Large intestine (tissue), 3 donors: ENCODE data around the gene BICDL1. TPM values are rescaled to one million over a fixed set of nuclear protein-coding genes. Genes with fewer than 3 reads are reported as not detected.
"Not testable (repeated sequence)": the region's sequence is repeated elsewhere in the genome, so short reads cannot be mapped to it uniquely, and the experiment has no call there.

Source experiments
- DNase-seq, 2 donors: peaks; one replicate each; pipeline versions ENCODE4 v3.0.0 to v3.0.0-alpha.2; 2013
- H3K27ac ChIP-seq: one replicate; pipeline ENCODE4 v1.5.1; 2013; ENCODE audit warnings: low read length
- H3K27me3 ChIP-seq: 2 replicates; pipeline ENCODE4 v1.6.1; 2013; ENCODE audit warnings: low read length; ENCODE audit not compliant: control insufficient read depth, insufficient read depth
- H3K36me3 ChIP-seq: 2 replicates; pipeline ENCODE4 v1.6.1; 2013; ENCODE audit warnings: low read length; ENCODE audit not compliant: control insufficient read depth, insufficient read depth
- H3K4me1 ChIP-seq: one replicate; pipeline ENCODE4 v1.6.1; 2013; ENCODE audit warnings: low read length; ENCODE audit not compliant: control insufficient read depth, insufficient read depth
- H3K4me3 ChIP-seq: one replicate; pipeline ENCODE4 v1.5.1; 2013; ENCODE audit warnings: low read length
- H3K9me3 ChIP-seq: one replicate; pipeline ENCODE4 v1.6.1; 2013; ENCODE audit warnings: mild to moderate bottlenecking, low read depth, low read length, moderate library complexity; ENCODE audit not compliant: control insufficient read depth
- WGBS: methylation state at CpG from one replicate; pipeline ENCODE4 v1.1.5; 2013; ENCODE audit warnings: low lambda C conversion rate; ENCODE audit not compliant: insufficient coverage; 5-methylcytosine and 5-hydroxymethylcytosine counted together
- polyA plus RNA-seq: library from polyadenylated mRNA; unstranded; fragments of 120-200 nt; gene quantifications from one replicate; pipeline ENCODE4 v1.2.1, GENCODE V29; 2013

The BICDL1 gene
- polyA plus RNA-seq, 1 donor: 14.9 TPM

DNA sequence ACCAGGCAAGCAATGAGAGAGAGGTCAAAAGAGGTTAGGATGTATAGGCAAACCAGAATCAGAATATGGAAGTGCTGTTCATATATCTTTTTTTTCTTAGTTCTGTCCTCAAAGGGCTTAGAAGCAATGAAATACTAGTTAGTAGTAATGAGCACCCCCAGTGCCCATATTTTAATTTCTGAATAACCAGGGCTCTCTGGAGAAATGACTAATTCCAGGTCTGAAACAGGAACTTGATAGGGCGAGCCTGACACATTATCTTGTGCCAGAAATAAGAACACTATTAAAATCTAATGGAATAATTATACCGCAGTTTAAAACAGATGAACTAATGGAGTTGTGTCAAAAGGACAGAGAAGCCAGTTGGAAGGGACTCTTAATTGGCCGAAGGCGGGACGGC is 30.9 kb downstream of the BICDL1 start:
- no peak for DNase-seq
- Histone ChIP-seq H3K27me3 (no peaks in the 10 kb centered on the region), H3K9me3 (no peaks in the 10 kb centered on the region), H3K27ac (no peak overlapping the region), H3K4me3 (no peak overlapping the region), H3K36me3 (no peaks in the 10 kb centered on the region), H3K4me1 (no peaks in the 10 kb centered on the region)
- WGBS: 100% methylated on average over 1 of the region's 5 CpGs

- Histone ChIP-seq H3K36me3 (no peaks in the 10 kb centered on the region), H3K27me3 (no peaks in the 10 kb centered on the region), H3K27ac (no peak overlapping the region), H3K4me1 (no peaks in the 10 kb centered on the region), H3K9me3 (no peaks in the 10 kb centered on the region), H3K4me3 (no peak overlapping the region)
- no peak for DNase-seq
- WGBS: 78% methylated on average over 1 of the region's 2 CpGs
These were observed 35.2 kb downstream of the BICDL1 start for GRCh38 chr12:120024193-120024592.

GRCh38 chr12:120025640-120026039 is 36.6 kb downstream of the BICDL1 start:
- Histone ChIP-seq H3K4me1 (no peaks in the 10 kb centered on the region), H3K27ac (no peak overlapping the region), H3K36me3 (no peaks in the 10 kb centered on the region), H3K9me3 (no peaks in the 10 kb centered on the region), H3K4me3 (no peak overlapping the region), H3K27me3 (no peaks in the 10 kb centered on the region)
- no peak for DNase-seq
- no CpG with 5 or more reads among the region's 2 CpGs for WGBS

- no peak overlapping the region for H3K4me3 ChIP-seq
- DNase-seq: no peak
- no peaks in the 10 kb centered on the region for H3K9me3 ChIP-seq
- no peaks in the 10 kb centered on the region for H3K4me1 ChIP-seq
- no peaks in the 10 kb centered on the region for H3K36me3 ChIP-seq
- no peaks in the 10 kb centered on the region for H3K27me3 ChIP-seq
- no peak overlapping the region for H3K27ac ChIP-seq
These were observed 43.2 kb downstream of the BICDL1 start for GRCh38 chr12:120032242-120032641.

GRCh38 chr12:120037851-120038250 is 48.8 kb downstream of the BICDL1 start:
- Histone ChIP-seq H3K36me3 (no peaks in the 10 kb centered on the region), H3K4me1 (no peaks in the 10 kb centered on the region), H3K27me3 (no peaks in the 10 kb centered on the region), H3K27ac (no peak overlapping the region), H3K4me3 (no peak overlapping the region), H3K9me3 (no peaks in the 10 kb centered on the region)
- DNase-seq: no peak
- no CpG with 5 or more reads among the region's 2 CpGs for WGBS

- Histone ChIP-seq H3K4me3 (no peak overlapping the region), H3K36me3 (no peaks in the 10 kb centered on the region), H3K4me1 (no peaks in the 10 kb centered on the region), H3K9me3 (no peaks in the 10 kb centered on the region), H3K27me3 (no peaks in the 10 kb centered on the region), H3K27ac (no peak overlapping the region)
- no peak for DNase-seq
- WGBS: no CpG with 5 or more reads among the region's 3 CpGs
These were observed 50.7 kb downstream of the BICDL1 start for GRCh38 chr12:120039711-120040110.

DNA sequence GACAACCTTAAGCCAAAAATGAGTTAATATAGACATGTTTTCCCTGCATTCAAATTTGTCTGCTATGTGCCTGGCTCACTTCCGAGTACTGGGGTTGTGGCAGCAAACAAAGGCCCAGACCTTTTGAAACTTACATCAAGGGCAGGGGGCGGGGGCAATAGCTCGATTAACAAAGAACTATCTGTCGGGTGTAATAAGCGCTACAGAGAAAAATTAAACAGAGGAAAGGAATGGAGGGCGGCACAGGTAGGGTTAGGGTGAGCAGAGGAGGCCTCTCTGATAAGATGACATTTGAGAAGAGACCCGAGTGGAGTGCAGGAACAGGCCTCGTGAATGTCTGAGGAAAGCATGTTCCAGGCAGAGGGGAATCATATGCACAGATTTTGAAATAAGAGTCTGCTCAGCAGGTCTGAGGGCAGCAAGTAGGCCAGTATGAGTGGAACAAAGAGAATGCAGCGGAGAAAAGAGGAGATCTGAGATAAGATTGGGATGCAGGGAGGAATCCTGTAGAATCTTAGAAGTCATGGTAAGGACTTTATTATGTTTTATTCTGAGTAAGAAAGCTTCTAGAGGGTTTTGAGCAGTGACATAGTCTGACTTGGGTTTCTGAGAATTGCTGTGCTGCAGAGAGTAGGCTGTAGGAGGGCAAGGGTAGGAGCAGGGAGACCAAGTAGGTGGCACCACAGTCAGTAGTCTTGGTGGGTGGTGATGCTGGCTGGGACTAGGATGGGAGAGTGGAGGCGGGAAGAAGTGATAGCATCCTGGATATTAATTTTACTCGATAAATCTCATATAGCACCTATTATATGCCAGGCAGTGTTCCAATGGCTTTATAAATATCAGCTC is 52.6 kb downstream of the BICDL1 start:
- Histone ChIP-seq H3K4me3 (no peak overlapping the region), H3K27ac (no peak overlapping the region), H3K9me3 (no peaks in the 10 kb centered on the region), H3K36me3 (no peaks in the 10 kb centered on the region), H3K27me3 (no peaks in the 10 kb centered on the region), H3K4me1 (no peaks in the 10 kb centered on the region)
- DNase-seq: no peak
- 53% methylated on average over 3 of the region's 11 CpGs for WGBS

GRCh38 chr12:120045367-120045766 is 56.3 kb downstream of the BICDL1 start:
- not testable (repeated sequence) for H3K36me3 ChIP-seq, H3K27me3 ChIP-seq, H3K4me3 ChIP-seq, DNase-seq, H3K4me1 ChIP-seq, H3K9me3 ChIP-seq, H3K27ac ChIP-seq
- no CpG with 5 or more reads among the region's 5 CpGs for WGBS

DNA sequence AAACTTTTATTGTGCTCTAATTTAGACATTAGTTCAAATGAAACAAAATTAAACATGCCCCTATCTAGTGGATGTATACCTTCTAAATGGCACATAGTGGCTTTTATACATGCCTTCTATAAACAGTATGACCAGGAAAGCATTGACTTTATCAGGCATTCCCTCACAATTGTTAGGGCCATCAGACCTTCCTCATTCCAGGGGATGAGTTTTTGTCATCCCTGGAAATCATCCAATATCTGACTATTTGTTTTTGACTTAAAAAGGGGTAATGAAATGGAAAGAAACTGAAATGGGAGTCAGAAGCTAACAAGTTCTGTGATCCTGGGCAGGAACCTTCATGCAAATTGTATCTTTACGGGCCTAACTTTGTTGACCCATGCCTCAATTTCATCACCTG is 58.0 kb downstream of the BICDL1 start:
- WGBS: no CpG with 5 or more reads among the region's 1 CpG
- H3K27ac ChIP-seq: no peak overlapping the region
- DNase-seq: no peak
- H3K27me3 ChIP-seq: no peaks in the 10 kb centered on the region
- no peaks in the 10 kb centered on the region for H3K9me3 ChIP-seq
- no peaks in the 10 kb centered on the region for H3K36me3 ChIP-seq
- no peak overlapping the region for H3K4me3 ChIP-seq
- no peaks in the 10 kb centered on the region for H3K4me1 ChIP-seq

DNA sequence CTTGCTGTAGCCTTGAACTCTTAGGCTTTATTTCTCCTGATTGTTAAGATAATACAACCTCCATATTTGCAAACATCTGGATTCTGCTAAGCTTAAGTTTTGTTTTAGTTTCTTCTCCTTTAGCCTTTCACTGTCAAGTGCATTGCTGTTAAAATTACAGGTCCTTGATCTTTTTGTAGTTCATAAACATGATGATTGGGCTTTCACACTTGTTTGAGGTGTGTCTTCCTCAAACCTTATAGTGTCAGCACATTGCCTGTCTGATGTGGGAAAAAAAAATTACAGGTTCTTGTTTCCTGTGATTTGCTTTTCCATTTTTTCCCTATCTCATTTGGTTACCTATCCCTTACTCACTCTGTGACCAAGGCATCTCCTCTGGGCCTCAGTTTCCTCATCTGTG is 59.2 kb downstream of the BICDL1 start:
- no peak for DNase-seq
- H3K27me3 ChIP-seq: no peaks in the 10 kb centered on the region
- no peak overlapping the region for H3K27ac ChIP-seq
- no peaks in the 10 kb centered on the region for H3K36me3 ChIP-seq
- no peaks in the 10 kb centered on the region for H3K4me1 ChIP-seq
- no peak overlapping the region for H3K4me3 ChIP-seq
- H3K9me3 ChIP-seq: no peaks in the 10 kb centered on the region

DNA sequence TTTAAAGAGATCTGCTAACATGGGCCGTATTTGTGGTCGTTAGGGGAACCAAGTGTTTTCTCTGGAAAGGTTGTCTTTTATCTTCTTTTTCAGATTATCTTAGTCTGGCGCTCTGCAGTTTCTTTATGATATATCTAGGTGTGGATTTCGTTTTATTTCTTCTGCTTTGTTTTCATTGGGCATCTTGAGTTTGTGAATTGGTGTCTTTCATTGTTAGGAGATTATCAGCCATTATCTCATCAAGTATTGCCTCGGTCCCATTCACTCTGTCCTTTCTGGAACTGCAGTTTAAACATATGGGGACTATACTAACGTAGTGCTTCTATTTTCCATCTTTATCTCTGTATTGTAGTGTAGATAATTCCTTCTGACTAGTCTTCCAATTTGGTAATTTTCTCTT is 60.4 kb downstream of the BICDL1 start:
- Histone ChIP-seq H3K36me3 (no peaks in the 10 kb centered on the region), H3K4me1 (no peaks in the 10 kb centered on the region), H3K9me3 (no peaks in the 10 kb centered on the region), H3K4me3 (no peak overlapping the region), H3K27ac (no peak overlapping the region), H3K27me3 (no peaks in the 10 kb centered on the region)
- 69% methylated on average over 3 of the region's 6 CpGs for WGBS
- DNase-seq: no peak
